ENCODE measurements around the gene TIMM17A.

Gene TIMM17A

GRCh38 chr1:201983380-201983805 lies 28.1 kb downstream of the TIMM17A start:
- peak; percentile 5 for DNase-seq (ENCODE audit: low spot score)

- no peak for DNase-seq (ENCODE audit: low spot score)
Measured at GRCh38 chr1:201984446-201984845, 29.1 kb downstream of the TIMM17A start.

GRCh38 chr1:201985355-201985754 lies 30.1 kb downstream of the TIMM17A start:
- no peak for DNase-seq (ENCODE audit: low spot score)

- no peak for DNase-seq (ENCODE audit: low spot score)
Measured at GRCh38 chr1:201988601-201989000, 33.3 kb downstream of the TIMM17A start.

GRCh38 chr1:201989354-201990128 lies 34.2 kb downstream of the TIMM17A start:
- no peak for DNase-seq (ENCODE audit: low spot score)

- no peak for DNase-seq (ENCODE audit: low spot score)
Measured at GRCh38 chr1:201990427-201990826, 35.1 kb downstream of the TIMM17A start.

- DNase-seq (ENCODE audit: low spot score), result peak; percentile 38
Measured at GRCh38 chr1:201999625-202000238, 44.4 kb downstream of the TIMM17A start.

GRCh38 chr1:202002507-202002906 lies 47.2 kb downstream of the TIMM17A start:
- DNase-seq (ENCODE audit: low spot score), result no peak

- no peak for DNase-seq (ENCODE audit: low spot score)
Measured at GRCh38 chr1:202004711-202005110, 49.4 kb downstream of the TIMM17A start.

GRCh38 chr1:202005958-202006357 lies 50.7 kb downstream of the TIMM17A start:
- no peak for DNase-seq (ENCODE audit: low spot score)

- DNase-seq (ENCODE audit: low spot score), result no peak
Measured at GRCh38 chr1:202007304-202007703, 52.0 kb downstream of the TIMM17A start.

GRCh38 chr1:202007805-202008489 lies 52.6 kb downstream of the TIMM17A start:
- DNase-seq (ENCODE audit: low spot score), result no peak

- peak; percentile 70 for DNase-seq (ENCODE audit: low spot score)
Measured at GRCh38 chr1:202009326-202010179, 54.2 kb downstream of the TIMM17A start.

GRCh38 chr1:202010180-202011015 lies 55.1 kb downstream of the TIMM17A start, which contains the start of gene ELF3:
TSS of gene ELF3 (plus strand) at chr1:202010587. CDS start at chr1:202011137, 550 bp downstream.
- DNase-seq (ENCODE audit: low spot score), result no peak

- no peak for DNase-seq (ENCODE audit: low spot score)
Measured at GRCh38 chr1:202011994-202012393, 56.7 kb downstream of the TIMM17A start.

- DNase-seq (ENCODE audit: low spot score), result no peak
Measured at GRCh38 chr1:202012544-202013478, 57.5 kb downstream of the TIMM17A start.

- no peak for DNase-seq (ENCODE audit: low spot score)
Measured at GRCh38 chr1:202013603-202014002, 58.3 kb downstream of the TIMM17A start.

GRCh38 chr1:202014060-202014459 lies 58.8 kb downstream of the TIMM17A start:
- DNase-seq (ENCODE audit: low spot score), result no peak

GRCh38 chr1:202014915-202015661 lies 59.8 kb downstream of the TIMM17A start:
- DNase-seq (ENCODE audit: low spot score), result no peak
